Measurements from ENCODE around the gene HEATR3.

The HEATR3 gene, protein sequence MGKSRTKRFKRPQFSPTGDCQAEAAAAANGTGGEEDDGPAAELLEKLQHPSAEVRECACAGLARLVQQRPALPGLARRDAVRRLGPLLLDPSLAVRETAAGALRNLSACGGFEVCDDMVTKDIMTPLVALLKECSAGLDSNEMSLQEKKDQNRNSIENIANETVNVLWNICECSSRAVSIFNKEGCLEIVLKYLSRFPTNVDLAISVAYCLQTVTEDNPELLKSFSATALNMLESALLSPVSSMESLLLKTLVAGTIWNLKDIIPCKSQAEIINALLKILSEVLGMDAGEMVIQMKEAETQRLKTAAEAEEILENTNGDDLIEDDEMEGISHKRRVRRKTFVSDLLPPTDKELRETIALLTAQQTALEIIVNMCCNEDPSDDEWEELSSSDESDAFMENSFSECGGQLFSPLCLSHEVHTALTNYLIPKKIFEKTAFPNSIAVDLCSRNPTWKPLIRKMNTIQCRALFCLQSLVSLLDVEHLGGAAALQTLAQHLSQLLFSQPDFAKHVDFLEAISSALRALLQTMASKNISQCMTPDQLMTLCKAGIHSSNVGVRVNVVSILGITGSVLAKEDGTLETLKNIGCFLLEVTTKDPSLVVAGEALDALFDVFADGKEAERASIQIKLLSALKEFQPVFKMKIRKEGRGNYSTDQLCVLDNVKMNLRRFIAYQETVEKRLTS

GRCh38 chr16:50065624-50066481, at the start of gene HEATR3:
TSS of gene HEATR3 (plus strand) at chr16:50065970. CDS start at chr16:50066132, 162 bp downstream.
- peak within 1 kb of the TSS; percentile 92 for H3K4me3 ChIP-seq (ENCODE audit: low read depth, low read length)
- DNase-seq (ENCODE audit: low read depth) = peak; percentile 97
- peak; percentile 0 for TF ChIP-seq CTCF (IDR thresholded peaks at IDR 0.05; ENCODE audit: insufficient read depth, low read depth, low read length, missing control alignments)

DNA sequence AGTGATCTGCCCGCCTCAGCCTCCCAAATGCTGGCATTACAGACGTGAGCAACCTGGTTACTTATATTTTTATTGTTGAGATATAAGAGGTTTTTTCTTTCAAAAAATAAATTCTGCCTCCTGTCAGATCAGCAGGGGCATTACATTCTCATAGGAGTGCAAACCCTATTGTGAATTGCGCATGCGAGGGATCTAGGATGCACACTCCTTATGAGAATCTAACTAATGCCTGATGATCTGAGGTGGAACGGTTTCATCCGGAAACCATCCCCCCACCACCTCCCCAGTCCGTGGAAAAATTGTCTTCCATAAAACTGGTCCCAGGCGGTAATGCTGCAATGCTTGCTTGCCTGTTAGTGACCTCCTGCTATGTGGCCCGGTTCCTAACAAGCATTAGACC, 48.2 kb upstream of the HEATR3 start:
- H3K4me3 ChIP-seq (ENCODE audit: low read depth, low read length) = no peak overlapping the region
- DNase-seq (ENCODE audit: low read depth) = no peak

GRCh38 chr16:50021544-50021943, 44.2 kb upstream of the HEATR3 start:
- no peak for TF ChIP-seq CTCF (IDR thresholded peaks at IDR 0.05; ENCODE audit: insufficient read depth, low read depth, low read length, missing control alignments)
- peak; percentile 34 for DNase-seq (ENCODE audit: low read depth)
- no peak overlapping the region for H3K4me3 ChIP-seq (ENCODE audit: low read depth, low read length)

More for the DNA sequence above, 48.2 kb upstream of the HEATR3 start:
- no peak for TF ChIP-seq CTCF (IDR thresholded peaks at IDR 0.05; ENCODE audit: insufficient read depth, low read depth, low read length, missing control alignments)

- H3K4me3 ChIP-seq (ENCODE audit: low read depth, low read length) = no peak overlapping the region
- no peak for DNase-seq (ENCODE audit: low read depth)
- TF ChIP-seq CTCF (IDR thresholded peaks at IDR 0.05; ENCODE audit: insufficient read depth, low read depth, low read length, missing control alignments) = no peak
Observed at GRCh38 chr16:50023641-50024040, 42.1 kb upstream of the HEATR3 start.

GRCh38 chr16:50024207-50024606, 41.6 kb upstream of the HEATR3 start:
- no peak overlapping the region for H3K4me3 ChIP-seq (ENCODE audit: low read depth, low read length)
- DNase-seq (ENCODE audit: low read depth) = no peak
- no peak for TF ChIP-seq CTCF (IDR thresholded peaks at IDR 0.05; ENCODE audit: insufficient read depth, low read depth, low read length, missing control alignments)

DNA sequence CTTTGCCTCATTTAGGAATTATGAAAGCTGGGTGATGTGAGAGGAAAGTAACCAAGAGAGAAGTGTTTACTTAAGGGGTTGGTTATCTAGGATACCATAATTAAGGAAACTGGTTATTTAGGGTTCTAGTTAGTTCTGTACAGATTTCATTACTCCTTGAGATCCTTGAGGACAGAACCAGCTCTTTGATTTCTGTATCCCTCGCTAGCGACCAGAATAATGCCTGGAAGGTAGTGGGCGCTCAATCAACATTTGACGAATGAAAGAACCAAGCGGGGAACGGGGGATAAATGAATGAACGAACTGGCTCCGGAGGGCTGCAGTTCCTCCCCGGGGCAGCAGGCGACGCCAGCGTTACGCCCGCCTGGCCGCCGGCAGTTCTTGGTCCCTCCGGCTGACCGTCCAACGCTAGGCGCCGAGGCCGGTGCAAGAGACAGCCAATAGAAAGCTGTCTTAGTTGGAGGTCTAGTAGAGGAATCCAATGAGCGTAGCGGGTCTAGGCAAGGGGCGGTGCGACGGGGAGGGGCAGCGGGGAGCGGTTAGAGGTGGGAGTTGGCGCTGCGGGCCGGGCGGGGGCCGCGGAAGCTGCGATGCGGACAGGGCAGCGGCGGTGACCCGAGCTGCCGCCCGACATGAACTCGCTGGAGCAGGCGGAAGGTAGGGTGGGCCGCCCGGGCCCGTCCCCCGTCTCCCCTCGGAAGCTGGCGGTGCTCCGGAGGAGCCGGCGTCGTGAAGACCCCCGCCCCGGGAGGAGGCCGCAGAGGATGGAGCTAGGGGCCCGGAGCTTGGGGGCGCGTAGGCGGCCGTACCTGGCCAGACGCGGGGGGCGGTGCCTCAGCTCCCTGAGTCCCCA, 40.9 kb upstream of the HEATR3 start, which contains the start of gene CNEP1R1:
Gene CNEP1R1, plus strand, starts transcription at position 542 of the 853 bp plus-strand sequence. Its CDS starts 91 bp downstream, at position 633.
- peak; percentile 100 for TF ChIP-seq CTCF (IDR thresholded peaks at IDR 0.05; ENCODE audit: insufficient read depth, low read depth, low read length, missing control alignments)
- peak within 1 kb of the TSS; percentile 89 for H3K4me3 ChIP-seq (ENCODE audit: low read depth, low read length)
- peak; percentile 98 for DNase-seq (ENCODE audit: low read depth)
